NB4 (cell line): ENCODE measurements around the gene NQO1.

Experiments
- CTCF ChIP-seq: IDR thresholded peaks from one replicate; pipeline ENCODE4 v1.5.1; 2012; ENCODE audit warnings: low read depth, low read length
- MAX ChIP-seq: IDR thresholded peaks from 2 replicates; pipeline ENCODE4 v1.6.1; 2011; ENCODE audit warnings: low read depth, low read length
- MYC ChIP-seq: IDR thresholded peaks from 2 replicates; pipeline ENCODE4 v1.6.1; 2011; ENCODE audit warnings: low read depth, low read length
- POLR2A ChIP-seq: IDR thresholded peaks from 2 replicates; pipeline ENCODE4 v1.6.1; 2011; ENCODE audit warnings: mild to moderate bottlenecking; ENCODE audit not compliant: insufficient read length; ENCODE audit errors: extremely low read depth

GRCh38 chr16:69718111-69718764, 8.1 kb downstream of the NQO1 start:
- no peak for TF ChIP-seq POLR2A
- no peak for TF ChIP-seq CTCF
- no peak for TF ChIP-seq MAX
- no peak for TF ChIP-seq MYC
